Lung (tissue), 12 donors: Measurements from ENCODE around the gene CHST11. TPM values are rescaled to one million over a fixed set of nuclear protein-coding genes. Genes with fewer than 3 reads are reported as not detected.

Experiments
- ATAC-seq: fragments of 200-7000 bp; cut with Tn5 transposase; one replicate; pipeline ENCODE4 v1.9.1; 2020; ENCODE audit warnings: moderate number of reproducible peaks; ENCODE audit not compliant: insufficient read depth, low FRiP score
- DNase-seq, 3 donors: peaks; one replicate each; pipeline ENCODE4 v3.0.0-alpha.2; 2013 to 2017
- H3K27ac ChIP-seq, 2 donors: one replicate each; pipeline ENCODE4 v1.5.1; 2013; ENCODE audit warnings: mild to moderate bottlenecking in 2 of 2, moderate library complexity in 2 of 2, control low read depth in 1 of 2, inconsistent platforms in 1 of 2, low read depth in 1 of 2, low read length in 1 of 2
- H3K27me3 ChIP-seq, 3 donors: one replicate each; pipeline ENCODE4 v1.5.1; 2013; ENCODE audit warnings: low read length in 2 of 3; ENCODE audit not compliant: control insufficient read depth in 3 of 3, insufficient read depth in 3 of 3
- H3K36me3 ChIP-seq, 4 donors: one replicate each; pipeline ENCODE4 v1.5.1; 2013; ENCODE audit warnings: low read length in 4 of 4, mild to moderate bottlenecking in 1 of 4, moderate library complexity in 1 of 4; ENCODE audit not compliant: control insufficient read depth in 4 of 4, insufficient read depth in 4 of 4
- H3K4me1 ChIP-seq, 5 donors: one replicate each; pipeline ENCODE4 v1.5.1; 2013; ENCODE audit warnings: low read length in 5 of 5, mild to moderate bottlenecking in 2 of 5, moderate library complexity in 1 of 5; ENCODE audit not compliant: control insufficient read depth in 5 of 5, insufficient read depth in 5 of 5
- H3K4me3 ChIP-seq: one replicate; pipeline ENCODE4 v1.5.1; 2013; ENCODE audit warnings: mild to moderate bottlenecking, control low read depth, moderate library complexity
- H3K9ac ChIP-seq, 2 donors: one replicate each; pipeline ENCODE4 v1.5.1; 2013; ENCODE audit warnings: low read length in 2 of 2, control low read depth in 1 of 2; ENCODE audit not compliant: insufficient read depth in 1 of 2
- H3K9me3 ChIP-seq, 4 donors: one replicate each; pipeline ENCODE4 v1.5.1; 2013; ENCODE audit warnings: low read length in 3 of 4, mild to moderate bottlenecking in 1 of 4, moderate library complexity in 1 of 4; ENCODE audit not compliant: control insufficient read depth in 4 of 4, insufficient read depth in 3 of 4
- WGBS, 2 donors: extraction: QIAGEN DNeasy Blood & Tissue Kit; methylation state at CpG; one replicate each; pipeline ENCODE4 v1.1.7; 2013; 5-methylcytosine and 5-hydroxymethylcytosine counted together
- polyA plus RNA-seq, 2 donors: library from polyadenylated mRNA; stranded (reverse); fragments of 200-250 nt; gene quantifications; one replicate each; pipeline ENCODE4 v1.2.1, GENCODE V29; 2013
- total RNA-seq, 2 donors: library from RNA; depleted of rRNA in 1 of 2; stranded (reverse); fragments of >200 nt in 1 of 2; gene quantifications; one replicate each; pipeline ENCODE4 v1.2.1, GENCODE V29; 2014 to 2021
- TF ChIP-seq, protein P1 (sequence below): IDR thresholded peaks from 2 replicates; pipeline ENCODE4 v1.5.1; 2012; ENCODE audit warnings: mild to moderate bottlenecking; ENCODE audit errors: control extremely low read depth, extremely low read depth
- donor health status: control.
- donor health status: control.
- donor health status: Bipolar disorder and iron deficiency.
- donor health status: healthy.
- donor health status: DM: yes; HTN: yes; CAD: no.

CHST11 gene
- total and polyA plus RNA-seq, 4 donors = 9.0 to 63.2 (median 27.7) TPM

DNA sequence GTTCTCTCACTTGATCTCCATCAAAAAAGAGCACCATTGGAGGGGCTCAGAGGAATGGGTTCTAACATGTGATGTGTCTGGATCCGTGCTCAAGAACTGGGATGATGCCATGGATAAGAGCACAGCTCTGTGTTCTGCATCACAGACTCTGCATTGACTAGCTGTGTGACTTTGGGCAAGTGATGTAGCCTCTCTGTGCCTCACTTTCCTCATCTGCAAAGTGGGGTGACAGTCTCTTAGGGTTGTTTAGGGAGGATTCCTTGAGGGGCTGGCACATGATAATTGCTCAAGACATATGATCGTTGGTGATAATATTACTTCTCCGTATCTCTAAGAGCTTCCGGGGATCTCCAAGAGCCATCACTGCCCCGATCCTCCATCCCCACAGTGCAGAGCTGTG, 202.3 kb downstream of the CHST11 start:
- H3K36me3 ChIP-seq = no peaks in the 10 kb centered on the region
- TF ChIP-seq, protein P1, sequence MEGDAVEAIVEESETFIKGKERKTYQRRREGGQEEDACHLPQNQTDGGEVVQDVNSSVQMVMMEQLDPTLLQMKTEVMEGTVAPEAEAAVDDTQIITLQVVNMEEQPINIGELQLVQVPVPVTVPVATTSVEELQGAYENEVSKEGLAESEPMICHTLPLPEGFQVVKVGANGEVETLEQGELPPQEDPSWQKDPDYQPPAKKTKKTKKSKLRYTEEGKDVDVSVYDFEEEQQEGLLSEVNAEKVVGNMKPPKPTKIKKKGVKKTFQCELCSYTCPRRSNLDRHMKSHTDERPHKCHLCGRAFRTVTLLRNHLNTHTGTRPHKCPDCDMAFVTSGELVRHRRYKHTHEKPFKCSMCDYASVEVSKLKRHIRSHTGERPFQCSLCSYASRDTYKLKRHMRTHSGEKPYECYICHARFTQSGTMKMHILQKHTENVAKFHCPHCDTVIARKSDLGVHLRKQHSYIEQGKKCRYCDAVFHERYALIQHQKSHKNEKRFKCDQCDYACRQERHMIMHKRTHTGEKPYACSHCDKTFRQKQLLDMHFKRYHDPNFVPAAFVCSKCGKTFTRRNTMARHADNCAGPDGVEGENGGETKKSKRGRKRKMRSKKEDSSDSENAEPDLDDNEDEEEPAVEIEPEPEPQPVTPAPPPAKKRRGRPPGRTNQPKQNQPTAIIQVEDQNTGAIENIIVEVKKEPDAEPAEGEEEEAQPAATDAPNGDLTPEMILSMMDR = no peak
- H3K9me3 ChIP-seq = no peaks in the 10 kb centered on the region
- H3K27ac ChIP-seq = no peak overlapping the region
- no peak for DNase-seq
- no peak overlapping the region for H3K4me3 ChIP-seq
- 94 to 96% methylated on average over 5 of the region's 5 CpGs for WGBS, 2 donors
- no peak overlapping the region for H3K9ac ChIP-seq
- peaks cover 0 to 8% (median 0%) of the 10 kb centered on the region in 5 donors for H3K4me1 ChIP-seq
- no peak for ATAC-seq
- no peaks in the 10 kb centered on the region for H3K27me3 ChIP-seq

DNA sequence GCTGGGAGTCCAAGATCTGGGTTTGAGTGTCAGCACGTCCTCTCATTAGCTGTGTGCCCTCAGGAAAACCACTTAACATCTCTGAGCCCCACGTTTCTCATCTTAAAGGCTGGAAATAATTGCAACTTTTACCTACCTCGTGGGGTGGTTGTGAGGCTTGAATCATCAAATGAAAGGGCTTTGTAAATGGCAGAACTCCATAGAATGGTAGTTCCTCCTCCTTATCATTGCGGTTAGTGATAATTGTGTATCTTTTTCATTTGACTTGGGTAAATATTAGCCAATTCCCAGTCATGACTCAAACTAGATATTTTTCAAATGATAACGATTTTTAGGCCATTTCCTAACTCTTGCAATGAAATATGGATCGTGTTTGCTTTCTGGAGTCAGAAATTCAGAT, 205.5 kb downstream of the CHST11 start:
- no peaks in the 10 kb centered on the region for H3K9me3 ChIP-seq
- DNase-seq (no peak), ATAC-seq (no peak)
- no peaks in the 10 kb centered on the region for H3K27me3 ChIP-seq
- TF ChIP-seq, protein P1 = no peak
- no peaks in the 10 kb centered on the region for H3K36me3 ChIP-seq
- H3K27ac ChIP-seq = no peak overlapping the region
- H3K4me1 ChIP-seq = peaks cover 0 to 4% (median 2%) of the 10 kb centered on the region in 5 donors
- 69 to 76% methylated on average over 6 of the region's 6 CpGs for WGBS, 2 donors
- H3K4me3 ChIP-seq = no peak overlapping the region
- H3K9ac ChIP-seq = no peak overlapping the region

DNA sequence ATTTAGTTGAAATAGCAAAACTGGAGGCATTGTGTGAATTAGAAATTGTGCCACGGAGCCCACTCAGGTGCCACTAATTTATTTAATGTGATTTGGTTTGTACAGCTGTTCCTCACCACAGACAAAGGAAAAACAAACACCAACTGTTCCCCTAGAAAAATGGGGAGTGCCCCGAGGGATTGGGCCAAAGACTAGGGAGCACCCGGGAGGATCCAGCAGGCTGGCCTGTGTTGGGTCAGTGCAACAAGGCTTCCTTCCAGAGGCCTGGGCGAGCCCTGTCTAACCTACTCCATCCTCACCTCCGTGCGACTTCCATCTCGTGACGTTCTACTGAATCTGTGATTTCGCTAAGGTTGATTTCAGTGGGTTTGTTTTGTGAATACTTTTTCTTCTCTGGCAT, 206.2 kb downstream of the CHST11 start:
- no peak overlapping the region for H3K4me3 ChIP-seq
- H3K36me3 ChIP-seq = no peaks in the 10 kb centered on the region
- DNase-seq (no peak), ATAC-seq (no peak)
- TF ChIP-seq, protein P1 = no peak
- H3K4me1 ChIP-seq = peaks cover 0 to 10% (median 7%) of the 10 kb centered on the region in 5 donors
- no peaks in the 10 kb centered on the region for H3K9me3 ChIP-seq
- H3K9ac ChIP-seq = no peak overlapping the region
- no peaks in the 10 kb centered on the region for H3K27me3 ChIP-seq
- no peak overlapping the region for H3K27ac ChIP-seq
- WGBS, 2 donors = 93 to 95% methylated on average over 9 of the region's 9 CpGs

DNA sequence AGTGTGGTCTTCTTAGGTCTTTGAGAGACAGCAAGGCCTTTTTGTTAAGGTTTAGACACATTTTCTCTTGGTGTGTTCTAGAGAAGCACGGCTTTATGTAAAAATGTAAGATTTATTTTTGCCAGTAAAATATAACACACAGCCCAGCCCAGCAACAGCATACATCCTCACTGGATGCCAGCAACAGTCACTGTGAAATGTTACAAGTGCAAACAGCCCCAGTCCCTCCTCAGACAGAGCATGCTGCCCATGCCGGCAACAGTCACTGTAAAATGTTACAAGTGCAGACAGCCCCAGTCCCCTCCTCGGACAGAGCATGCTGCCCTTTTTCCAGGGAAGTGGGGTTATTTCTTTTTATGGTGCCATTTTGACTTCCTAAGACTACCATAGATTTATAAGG, 207.6 kb downstream of the CHST11 start:
- Histone ChIP-seq H3K9me3 (no peaks in the 10 kb centered on the region), H3K9ac (no peak overlapping the region), H3K36me3 (no peaks in the 10 kb centered on the region), H3K27me3 (no peaks in the 10 kb centered on the region), H3K4me1 (peaks cover 2 to 25% (median 16%) of the 10 kb centered on the region in 5 donors), H3K4me3 (no peak overlapping the region), H3K27ac (no peak overlapping the region)
- TF ChIP-seq, protein P1 = no peak
- ATAC-seq = no peak
- 62 to 73% methylated on average over 3 of the region's 3 CpGs for WGBS, 2 donors
- DNase-seq = no peak
